NCI-H774 (cell line): ENCODE results near the gene TMEM167A.
A peak's percentile ranks its signal among the peaks of the same experiment; 100 is the strongest.
"Not testable (repeated sequence)": the region's sequence is repeated elsewhere in the genome, so short reads cannot be mapped to it uniquely, and the experiment has no call there.

Source experiments
- DNase-seq: peaks from one replicate; lab custom pipeline; 2025; lab: John Stamatoyannopoulos, UW

Gene TMEM167A

DNA sequence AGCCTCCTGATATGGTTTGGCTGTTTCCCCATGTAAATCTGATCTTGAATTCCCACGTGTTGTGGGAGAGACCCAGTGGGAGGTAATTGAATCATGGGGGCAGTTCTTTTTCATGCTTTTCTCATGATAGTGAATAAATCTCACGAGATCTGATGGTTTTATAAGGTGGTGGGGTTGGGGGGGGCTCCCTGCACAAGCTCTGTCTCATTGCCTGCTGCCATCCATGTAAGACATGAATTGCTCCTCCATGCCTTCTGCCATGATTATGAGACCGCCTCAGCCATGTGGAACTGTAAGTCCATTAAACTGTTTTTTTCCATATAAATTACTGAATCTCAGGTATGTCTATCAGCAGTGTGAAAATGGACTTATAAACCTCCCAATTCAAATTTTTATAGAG lies 13.0 kb upstream of the TMEM167A start:
- DNase-seq = no peak

DNA sequence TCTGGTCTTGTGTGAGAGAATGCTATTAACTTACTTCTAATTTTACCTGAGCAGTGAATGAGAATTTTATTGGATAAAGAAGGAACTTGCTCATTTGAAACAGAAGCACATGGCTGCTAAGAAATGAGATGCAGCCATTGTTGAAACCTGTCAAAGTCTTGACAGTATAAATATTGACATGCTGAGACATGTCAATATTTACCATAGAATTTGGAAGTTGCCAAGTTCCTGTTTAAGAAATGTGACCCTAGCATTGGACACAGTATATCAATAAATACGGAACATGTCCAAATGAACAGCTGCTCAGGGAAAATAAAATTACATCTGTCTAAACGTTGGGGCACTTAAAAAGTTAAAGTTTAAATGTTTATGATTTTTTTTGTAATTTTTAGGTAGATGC lies 7.9 kb upstream of the TMEM167A start:
- DNase-seq = no peak

DNA sequence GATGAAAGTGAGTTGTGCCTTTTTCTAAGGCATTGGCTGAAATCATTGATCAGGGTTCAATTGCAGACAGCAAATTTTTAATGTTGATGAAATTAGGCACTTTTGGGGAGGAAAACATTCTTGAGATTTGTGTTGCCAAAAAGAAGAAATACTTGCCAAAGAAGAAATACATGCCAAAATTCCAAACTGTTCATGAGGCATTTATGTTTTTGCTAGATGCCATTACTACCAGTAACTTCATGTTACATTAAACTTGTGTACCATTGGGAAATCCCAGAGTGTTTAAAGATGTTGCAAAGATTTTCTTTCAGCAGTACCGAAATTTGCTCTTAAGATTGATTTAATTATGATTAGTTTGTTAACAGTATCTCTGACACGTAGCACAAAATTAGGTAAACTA lies 7.1 kb upstream of the TMEM167A start:
- DNase-seq = no peak

DNA sequence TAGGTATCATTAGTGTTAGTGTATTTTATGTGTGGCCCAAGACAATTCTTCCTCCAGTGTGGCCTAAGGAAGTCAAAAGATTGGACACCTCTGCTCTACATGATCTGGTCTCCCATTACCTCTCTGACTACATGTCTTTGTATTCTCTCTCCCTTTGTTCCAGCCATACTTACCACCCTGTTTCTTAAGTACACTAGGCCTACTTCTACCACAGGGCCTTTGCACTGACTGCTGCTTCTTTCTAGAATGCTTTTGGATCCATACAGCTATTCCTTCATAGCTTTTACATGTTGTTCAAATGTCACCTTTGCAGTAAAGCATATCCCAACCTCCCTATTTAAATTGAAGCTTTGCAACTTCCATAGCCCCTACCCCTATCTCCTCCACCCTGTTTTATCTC lies 5.6 kb upstream of the TMEM167A start:
- no peak for DNase-seq

DNA sequence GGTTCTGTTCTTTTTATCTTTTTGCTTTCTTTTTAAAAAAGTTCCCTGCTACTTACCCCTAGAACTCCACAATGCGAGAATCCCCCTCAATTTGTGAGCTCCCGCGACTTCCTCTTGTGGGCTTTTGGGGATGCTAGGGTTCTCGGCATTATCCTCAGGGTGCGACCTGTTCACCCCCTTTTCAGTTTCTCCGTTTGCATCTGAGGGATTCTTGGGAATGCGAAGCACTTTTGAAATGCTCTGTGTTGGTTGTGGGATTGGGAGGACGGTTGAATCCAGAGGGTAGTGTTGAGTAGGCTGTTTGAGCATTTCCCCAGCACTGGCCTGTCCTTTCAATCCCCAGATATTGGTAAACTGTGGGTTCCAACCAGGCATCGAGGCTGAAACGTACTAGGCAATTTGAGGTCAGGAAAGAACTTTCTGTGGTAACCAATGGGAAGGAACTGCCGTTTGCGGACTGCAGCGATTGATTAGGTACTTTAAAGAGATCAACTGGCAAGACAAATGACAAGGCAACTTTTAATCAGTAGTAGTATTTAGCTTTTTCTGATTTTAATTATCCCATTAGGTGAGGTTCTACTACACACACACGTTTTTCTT lies 568 bp upstream of the TMEM167A start:
- peak; percentile 17 for DNase-seq

DNA sequence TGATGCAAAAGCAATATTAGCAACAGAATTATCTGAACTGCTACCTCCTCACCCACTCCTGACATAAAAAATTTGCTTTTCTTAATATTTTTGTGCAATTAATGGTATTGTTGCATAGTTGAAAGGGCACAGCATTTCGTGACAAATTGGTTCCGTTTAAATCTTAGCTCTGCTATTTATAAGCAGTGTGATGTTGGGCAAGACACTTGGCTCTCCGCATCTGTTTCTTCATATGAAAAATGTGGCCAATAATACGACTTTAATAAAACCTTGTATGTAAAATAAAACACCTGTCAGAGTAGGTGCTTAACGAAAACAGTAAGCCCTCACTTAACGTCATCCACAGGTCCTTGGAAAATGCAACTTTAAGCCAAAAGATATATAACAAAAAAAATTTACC lies 4.2 kb downstream of the TMEM167A start:
- no peak for DNase-seq

DNA sequence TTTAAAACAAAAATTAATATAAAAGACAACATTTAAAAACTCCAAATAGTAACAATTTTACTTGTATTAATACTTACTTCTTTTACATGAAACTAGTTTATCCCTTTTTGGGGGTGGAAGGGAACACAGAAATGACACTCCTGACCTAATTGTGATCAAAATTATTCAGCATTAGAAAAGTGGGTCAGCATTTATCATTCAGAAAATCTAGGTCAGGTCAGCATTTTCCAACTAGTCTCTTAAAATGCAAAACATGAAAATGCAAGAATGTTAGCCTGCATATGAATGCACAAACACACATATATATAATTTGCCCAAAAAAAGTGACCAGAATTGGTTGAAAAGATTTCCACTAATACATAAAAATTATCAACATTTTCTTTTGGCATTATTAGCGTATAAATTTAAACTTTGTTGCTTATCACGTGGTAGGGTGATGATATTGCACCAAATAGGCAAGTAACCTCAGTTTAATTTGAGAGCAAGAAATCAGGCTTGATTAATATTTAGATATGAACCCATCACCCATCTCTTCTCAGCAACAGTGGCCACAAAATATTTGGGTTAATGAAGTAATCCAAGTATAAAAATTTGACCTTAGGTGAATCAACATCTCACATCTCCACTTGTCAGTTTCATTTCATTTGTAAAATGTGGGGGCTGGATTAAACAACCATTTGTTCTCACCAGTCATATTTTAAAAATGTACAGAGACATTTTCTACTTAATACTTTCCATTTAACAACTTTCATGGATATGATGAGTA lies 5.7 kb downstream of the TMEM167A start:
- DNase-seq = no peak

DNA sequence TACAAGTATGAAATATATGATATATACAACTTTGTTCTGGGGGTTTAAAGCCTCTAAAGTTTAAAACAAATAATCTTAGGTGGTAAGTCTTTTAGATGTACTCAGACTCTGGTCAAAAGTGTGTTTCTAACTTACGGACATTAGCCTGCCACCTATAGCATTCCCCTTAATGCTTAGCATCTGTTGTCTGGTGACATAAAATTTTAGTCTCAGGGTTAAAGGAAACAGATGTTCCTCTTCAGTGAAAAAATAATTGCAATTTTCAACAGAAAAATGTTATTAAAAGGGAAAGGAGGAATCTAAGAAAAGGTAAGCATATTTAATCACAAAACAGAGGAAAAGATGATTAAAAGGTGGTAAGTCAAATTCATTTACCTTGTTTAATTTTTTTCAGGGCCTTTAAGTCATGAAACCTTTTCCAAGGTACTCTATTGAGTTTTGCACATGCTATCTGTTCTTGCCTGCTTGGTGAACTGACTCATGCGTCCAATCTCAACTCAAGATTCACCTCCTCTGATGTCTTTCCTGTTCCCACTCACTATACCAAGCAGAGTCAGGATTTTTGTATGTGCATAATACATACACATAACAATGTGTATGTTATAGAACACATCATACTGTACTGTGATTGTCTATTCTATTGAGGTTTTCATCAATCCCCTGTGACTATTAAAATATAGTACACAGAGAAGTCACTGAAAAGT lies 7.9 kb downstream of the TMEM167A start:
- no peak for DNase-seq

DNA sequence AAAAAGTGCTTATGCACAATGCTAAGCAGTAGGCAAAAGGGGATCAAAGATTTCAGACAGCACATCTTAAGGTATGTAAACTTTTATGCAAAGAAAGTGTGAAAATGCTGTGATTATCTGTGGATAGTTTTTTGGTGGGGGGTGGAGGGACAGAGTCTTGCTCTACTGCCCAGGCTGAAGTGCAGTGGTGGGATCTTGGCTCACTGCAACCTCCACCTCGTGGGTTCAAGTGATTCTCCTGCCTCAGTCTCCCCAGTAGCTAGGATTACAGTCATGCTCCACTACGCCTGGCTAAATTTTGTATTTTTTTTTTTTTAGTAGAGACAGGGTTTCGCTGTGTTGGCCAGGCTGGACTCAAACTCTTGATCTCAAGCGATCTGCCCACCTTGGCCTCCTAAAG lies 9.8 kb downstream of the TMEM167A start:
- not testable (repeated sequence) for DNase-seq

DNA sequence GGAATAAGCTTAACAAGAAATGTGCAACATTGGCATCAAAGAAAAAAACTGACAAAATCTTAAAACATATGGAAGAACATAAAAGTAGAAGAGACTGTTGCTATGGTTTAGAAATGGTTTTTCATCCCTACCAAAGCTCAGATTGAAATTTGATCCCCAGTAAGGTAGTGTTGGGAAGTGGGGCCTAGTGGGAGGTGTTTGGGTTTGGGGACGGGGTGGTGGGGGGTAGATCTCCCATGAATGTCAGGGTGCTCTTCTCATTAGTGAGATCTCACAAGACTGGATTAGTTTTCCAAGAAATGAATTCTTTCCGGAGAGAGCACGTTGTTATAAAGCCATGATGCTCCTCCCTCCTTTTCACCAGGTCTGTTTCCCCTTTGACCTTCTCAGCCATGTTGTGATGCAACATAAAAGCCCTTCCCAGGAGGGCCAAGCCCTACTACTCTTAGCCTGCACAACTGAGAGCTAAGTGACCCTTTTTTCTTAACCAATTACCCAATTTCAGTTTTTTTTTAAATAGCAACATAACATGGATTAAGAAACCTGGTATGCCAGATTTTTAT lies 10.6 kb downstream of the TMEM167A start:
- DNase-seq = no peak

DNA sequence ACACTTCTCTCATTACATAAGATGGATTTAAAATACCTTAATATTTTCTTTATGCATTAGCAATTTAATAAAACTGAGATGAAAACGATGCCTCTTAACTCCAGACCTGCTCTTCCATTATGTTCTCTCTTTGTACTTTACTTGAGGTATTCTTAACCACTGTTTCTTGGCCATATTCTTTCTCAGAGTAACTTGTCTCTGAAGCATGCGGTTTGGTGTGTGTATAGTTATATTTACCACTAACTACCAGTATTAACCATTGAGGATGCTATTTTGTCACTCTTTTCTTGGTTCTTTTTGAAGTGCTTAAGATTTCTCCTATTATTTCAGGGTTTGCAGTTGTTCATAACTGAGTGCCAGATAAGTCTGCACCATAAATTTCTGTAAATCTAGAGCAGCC lies 17.9 kb downstream of the TMEM167A start:
- DNase-seq = no peak

DNA sequence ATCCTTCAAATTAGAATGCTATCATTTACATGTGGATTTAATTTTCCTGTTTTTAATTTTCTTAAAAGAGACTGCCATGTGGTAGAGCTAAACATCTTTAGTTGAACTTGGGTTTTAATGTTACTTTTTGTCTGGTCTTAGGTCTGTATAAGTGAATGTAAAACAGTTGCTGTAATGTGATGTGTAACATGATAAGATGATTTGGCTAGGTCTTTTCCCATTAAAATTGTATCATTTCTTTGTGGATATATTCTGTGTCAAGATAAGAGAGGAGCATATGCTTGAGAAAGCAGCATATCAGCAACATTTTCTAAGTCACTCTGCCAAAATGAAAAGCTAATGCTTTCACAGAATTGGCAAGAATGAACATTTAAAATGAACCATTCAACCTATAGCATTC lies 18.5 kb downstream of the TMEM167A start:
- no peak for DNase-seq

DNA sequence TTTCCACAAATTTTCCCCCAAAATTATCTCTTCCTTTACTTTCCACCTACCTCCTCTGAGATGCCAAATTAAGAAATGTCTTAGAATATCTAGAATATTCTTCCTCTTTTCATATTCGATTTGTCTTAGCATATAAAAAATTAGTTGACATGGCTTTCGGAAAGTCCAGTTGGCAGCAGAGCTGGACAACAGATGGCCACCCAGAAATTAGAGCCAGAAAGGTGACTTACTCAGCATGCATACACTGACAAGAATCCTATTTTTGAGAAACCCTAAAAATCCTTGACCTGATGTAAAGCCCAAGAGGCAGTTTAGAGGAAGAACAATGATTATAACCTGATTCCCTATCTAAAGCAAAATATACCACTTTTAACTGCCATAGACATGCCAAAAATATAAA lies 22.0 kb downstream of the TMEM167A start:
- no peak for DNase-seq

DNA sequence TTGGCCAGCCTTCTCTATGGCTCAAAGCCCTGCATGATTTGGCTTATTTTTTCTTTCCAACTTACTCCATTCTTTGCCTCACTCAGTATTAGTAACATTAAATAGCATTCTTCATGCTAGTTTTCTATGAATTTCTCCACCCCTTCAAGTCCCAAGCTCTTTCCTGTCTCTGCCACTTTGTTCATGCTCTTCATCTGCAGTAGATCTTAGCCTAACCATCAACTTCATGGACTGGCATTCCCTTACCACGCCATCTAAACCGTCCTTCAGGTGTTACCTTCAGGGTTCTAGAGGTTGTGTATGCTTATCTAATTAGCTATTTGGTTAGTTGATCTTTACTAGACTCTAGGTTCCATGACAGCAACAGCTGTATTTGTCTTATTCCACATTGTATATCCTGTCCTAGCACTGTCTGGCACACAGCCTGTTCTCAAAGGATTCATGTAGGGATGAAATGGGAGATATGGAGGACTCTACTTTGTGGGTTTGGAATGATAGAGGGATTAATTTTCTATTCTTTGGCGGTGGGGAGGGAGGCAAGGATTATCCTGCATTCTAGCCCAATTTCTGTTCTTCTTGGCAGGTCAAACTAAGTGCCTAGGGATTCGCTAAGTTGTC lies 26.4 kb downstream of the TMEM167A start:
- no peak for DNase-seq

DNA sequence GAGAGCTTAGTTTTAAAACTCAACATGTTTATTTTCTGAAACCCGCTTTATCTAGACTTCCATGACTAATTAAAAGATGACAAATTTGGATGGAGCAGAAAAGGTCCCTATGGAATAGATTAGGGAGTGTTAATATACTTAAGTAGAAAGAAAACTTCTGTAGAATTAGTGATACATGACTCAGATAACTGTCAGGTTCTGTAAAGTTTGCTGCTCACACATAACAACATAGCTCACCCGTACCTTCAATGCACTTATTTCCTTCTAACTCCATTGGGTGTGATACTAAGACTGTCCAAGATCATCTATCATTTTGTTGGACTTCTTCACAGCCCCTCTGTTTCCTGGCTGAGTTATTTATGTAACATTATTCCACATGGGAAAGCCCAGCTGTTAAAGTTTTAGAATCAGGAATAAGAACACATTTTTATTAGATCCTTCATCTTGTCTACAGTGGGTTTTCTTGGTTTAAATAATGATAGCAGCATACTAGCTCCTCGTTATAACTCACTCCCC lies 27.8 kb downstream of the TMEM167A start:
- no peak for DNase-seq

DNA sequence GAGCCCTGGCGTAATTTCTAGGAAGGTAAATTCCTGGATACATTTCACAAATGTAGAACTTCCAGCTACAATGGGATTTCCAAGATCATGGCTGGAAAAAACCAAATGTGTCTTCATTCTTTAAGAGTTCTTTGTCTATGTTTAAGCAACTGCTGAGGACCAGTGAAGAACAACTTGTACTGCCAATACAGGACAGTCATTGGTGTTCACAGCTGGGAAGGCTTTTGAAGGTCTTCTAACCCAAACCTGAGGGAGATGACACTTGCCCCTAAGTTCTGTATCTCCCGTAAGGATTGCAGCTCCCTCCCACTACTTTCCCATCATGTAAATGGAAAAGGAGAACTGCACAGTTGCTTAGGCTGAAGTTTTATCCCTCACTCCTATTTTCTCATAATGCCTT lies 28.4 kb downstream of the TMEM167A start:
- no peak for DNase-seq

DNA sequence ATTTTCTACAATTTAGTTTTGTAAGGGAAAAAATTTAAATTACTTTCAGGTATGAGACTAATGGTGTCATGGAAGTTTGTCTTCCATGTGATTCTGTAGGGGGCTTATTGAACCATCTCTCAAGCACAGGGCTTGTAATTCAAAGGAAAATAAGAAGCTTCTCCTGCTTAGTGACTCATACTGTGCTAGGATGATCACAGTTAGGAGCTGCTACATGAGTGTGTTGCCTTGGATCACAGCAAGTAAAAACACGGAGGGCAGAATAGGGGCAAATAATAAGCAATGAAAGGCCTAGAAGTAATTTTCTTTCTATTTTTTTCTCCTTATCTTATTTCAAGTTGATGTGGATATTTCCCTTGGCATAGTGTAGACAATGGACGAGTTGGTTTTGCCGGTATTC lies 28.9 kb downstream of the TMEM167A start:
- no peak for DNase-seq

DNA sequence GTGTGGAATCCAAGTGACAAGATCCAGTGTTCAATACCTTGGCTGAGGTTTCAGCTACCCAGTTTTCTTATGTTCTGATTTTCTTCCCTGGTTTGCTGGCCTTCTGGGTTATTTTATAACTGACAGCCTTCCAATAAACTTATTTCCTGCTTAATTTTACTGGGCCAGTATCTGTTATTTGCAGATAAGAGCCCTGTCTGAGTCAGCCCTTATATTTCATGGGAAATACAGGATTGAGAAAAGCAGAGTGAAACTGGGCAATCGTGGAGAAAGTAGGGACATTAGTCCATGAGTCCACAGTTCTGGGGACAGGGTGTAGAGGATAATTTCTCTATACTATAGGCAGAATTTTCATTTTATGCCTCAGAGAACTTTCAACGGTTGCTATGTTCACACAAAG lies 32.3 kb downstream of the TMEM167A start:
- DNase-seq = no peak

DNA sequence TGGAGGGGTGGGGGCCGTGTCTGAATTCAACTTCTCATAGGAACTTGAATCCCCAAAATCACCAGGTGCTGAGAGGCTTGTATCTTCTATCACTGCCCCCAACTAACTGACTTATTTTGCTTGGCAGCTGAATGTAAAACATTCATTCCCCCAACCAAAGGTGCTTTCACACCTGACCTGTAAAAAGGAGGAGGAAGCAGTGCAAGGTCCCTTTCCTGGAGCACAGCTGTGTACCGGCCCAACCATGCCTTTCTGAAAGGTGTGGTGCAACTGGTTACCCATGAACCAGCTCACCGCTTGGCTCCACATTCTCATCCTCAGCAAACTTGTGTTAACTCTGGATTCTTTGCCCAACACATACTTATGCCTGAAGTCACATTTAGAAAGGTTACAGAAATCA lies 34.7 kb downstream of the TMEM167A start:
- no peak for DNase-seq

DNA sequence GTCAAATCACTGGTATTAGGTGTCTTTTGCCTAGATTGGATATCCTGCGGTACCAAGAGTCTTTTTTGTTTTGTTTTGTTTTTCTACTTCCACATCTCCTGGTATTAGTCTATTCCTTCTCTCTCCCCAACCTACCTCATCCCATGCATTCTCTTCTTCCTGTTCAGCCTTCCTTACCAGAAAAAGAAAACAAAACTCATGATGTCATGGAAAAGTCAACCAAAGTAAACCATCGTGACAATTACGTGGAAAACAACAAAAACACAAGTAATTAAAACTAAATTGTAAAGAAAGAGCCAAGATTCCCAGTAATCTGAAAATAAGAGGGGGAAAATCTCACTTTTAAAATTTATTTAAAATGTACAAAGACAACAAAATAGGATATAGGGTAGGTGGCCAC lies 38.3 kb downstream of the TMEM167A start:
- DNase-seq = no peak

DNA sequence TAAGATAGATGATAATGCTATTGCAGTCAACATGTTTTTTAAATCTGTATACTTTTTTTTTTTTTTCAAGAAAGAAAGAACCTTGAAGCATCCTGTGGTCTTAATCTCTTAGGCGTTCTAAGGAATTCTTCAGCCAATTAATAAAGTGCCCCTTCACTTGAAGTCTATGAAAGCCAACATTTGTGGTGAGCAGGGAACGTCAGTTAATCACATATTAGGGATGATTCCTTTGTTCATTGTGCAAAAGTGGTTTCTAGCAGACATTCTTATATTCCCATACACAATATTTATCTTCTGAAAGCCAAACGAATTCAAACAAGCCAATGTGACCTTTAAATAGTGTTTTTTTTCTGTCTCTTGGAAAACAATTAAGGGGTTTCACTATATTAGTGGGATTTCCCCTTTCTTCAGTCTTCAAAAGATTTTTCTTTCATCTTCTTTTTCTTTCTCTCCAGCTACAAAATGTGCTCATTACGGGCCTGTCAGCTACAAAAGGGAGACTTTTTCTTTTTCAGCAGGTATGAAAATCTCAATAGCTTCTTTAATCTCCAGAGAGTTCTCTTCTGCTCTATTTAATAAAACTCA lies 40.1 kb downstream of the TMEM167A start:
- no peak for DNase-seq
